Stimulated activated CD4-positive, alpha-beta T cell treated with anti-CD3 and anti-CD28 coated beads, Interleukin-15, amount 100 ng/mL, for 1 hour (primary cell): ENCODE measurements around the gene EIF4E.

ENCODE experiments used
- DNase-seq, 2 donors: peaks; one replicate each; pipeline ENCODE4 v3.0.0-alpha.2; 2020; ENCODE audit warnings: low read depth in 1 of 2, low spot score in 1 of 2

Gene EIF4E, protein sequence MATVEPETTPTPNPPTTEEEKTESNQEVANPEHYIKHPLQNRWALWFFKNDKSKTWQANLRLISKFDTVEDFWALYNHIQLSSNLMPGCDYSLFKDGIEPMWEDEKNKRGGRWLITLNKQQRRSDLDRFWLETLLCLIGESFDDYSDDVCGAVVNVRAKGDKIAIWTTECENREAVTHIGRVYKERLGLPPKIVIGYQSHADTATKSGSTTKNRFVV

DNA sequence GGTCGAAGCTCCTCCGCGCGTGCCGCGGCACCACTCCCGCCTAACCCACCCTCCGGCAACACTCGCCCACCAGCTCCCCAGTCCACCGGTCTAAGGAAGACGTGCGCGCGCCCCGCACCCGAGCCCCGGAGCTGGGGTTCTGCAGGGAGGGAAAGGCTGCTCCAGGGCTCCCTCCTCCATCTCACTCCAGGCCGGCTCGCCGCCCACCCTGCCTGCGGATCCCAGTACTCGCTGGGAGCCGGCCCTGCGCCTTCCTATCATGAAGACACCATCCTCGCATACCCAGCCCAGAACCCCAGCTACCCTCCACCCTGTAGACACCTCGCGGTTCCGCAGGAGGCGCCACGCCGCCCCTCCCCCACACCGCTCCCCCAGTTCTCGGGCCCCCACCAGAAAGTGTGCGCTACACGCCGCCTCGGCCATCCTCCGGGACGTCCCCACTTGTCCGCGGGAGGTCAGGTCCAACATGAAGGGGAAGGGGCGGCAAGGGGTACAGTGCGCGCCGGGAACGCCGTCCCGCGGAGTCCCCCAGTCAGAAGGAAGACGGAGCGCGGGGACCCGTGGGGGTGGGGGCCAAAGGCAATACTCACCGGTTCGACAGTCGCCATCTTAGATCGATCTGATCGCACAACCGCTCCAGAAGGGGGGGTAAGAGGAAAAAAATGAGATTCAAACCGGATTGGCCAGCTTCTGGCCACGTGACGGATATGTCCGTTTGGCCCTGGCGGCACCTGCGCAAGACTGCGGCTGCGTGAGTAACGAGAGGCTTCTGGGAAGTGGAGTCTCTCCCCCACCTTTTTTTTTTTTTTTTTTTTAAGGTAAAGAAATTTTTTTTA is at the start of gene EIF4E:
Gene EIF4E, minus strand, starts transcription at position 629 of the 836 bp plus-strand sequence. Its CDS starts 21 bp downstream, at position 608.
- peak; percentile 87 to 93 for DNase-seq

DNA sequence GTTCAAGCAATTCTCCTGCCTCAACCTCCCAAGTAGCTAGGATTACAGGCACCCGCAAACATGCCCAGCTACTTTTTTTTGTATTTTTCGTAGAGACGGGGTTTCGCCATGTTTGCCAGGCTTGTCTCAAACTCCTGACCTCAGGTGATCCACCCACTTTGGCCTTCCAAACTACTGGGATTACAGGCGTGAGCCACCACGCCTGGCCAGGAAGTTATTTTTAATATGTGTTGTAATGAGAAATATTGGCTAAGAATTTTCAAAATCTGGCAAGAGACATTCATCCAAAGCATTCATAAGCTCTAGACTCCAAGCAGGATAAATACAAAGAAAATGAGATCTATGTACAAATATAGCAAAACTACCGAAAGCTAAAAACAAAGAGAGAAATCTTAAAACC is 48.6 kb upstream of the EIF4E start:
- DNase-seq, result no peak

DNA sequence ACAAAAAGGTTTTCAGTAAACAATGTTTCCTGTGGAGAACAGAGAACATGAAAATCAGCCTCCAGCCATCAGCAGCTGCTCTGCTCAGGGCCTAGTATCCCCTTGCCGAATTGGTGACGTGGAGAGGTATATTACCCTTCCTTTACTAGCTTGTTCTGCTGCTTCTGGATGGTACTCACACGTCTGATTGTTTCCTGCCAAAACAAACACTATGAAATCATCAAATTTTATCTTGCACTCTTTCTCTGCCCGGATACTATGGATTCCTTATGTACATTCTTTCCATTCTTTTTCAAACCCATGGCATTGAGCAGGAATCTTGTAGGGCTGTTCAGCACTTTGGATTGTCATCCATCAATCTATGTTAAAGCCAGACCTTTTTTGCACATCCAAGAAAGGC is 47.8 kb upstream of the EIF4E start:
- no peak for DNase-seq

- DNase-seq, result no peak
Observed at GRCh38 chr4:98969878-98970785, 41.2 kb upstream of the EIF4E start.

GRCh38 chr4:98967786-98968329 is 38.9 kb upstream of the EIF4E start:
- no peak for DNase-seq

DNA sequence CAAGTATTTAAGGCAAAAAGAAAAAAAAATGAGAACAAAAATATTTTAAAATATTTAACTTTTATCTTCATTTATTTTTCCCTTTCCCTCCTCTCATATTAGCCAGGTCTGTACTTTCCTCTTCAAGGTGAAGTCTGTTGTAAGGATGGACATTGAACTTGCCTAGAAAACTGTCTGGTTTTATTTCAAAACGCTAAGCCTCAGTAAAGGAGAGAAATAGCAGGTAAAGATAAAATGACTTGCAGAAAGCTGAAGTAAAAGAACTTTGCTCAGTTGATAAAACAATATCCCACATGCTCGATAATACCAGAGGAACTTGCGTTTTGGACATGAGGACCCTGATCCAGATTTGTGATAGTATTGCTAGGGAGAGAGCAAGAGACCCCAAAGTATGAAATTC is 38.0 kb upstream of the EIF4E start:
- no peak for DNase-seq

- no peak for DNase-seq
Observed at GRCh38 chr4:98963538-98964433, 34.9 kb upstream of the EIF4E start.

DNA sequence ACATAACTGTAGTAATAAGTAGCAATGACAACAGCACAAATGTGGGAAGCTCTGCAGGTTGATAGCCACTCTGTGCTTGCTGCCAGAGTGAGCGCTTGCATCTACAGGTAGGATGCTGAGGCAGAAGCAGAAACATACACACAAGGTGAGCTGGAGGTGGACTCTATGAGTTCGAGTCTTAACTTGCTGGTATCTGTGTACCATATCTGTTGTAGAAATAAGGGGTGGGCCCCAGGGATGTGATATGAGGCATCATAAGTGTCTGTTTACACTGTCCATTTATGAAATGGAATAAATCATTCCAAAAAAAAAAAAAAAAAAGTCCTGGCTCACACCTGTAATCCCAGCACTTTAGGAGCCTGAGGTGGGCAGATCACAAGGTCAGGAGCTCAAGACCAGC is 32.8 kb upstream of the EIF4E start:
- no peak for DNase-seq

GRCh38 chr4:98959411-98959810 is 30.5 kb upstream of the EIF4E start:
- DNase-seq, result no peak

- no peak for DNase-seq
Observed at GRCh38 chr4:98958065-98958464, 29.1 kb upstream of the EIF4E start.

- no peak for DNase-seq
Observed at GRCh38 chr4:98955229-98955628, 26.3 kb upstream of the EIF4E start.

DNA sequence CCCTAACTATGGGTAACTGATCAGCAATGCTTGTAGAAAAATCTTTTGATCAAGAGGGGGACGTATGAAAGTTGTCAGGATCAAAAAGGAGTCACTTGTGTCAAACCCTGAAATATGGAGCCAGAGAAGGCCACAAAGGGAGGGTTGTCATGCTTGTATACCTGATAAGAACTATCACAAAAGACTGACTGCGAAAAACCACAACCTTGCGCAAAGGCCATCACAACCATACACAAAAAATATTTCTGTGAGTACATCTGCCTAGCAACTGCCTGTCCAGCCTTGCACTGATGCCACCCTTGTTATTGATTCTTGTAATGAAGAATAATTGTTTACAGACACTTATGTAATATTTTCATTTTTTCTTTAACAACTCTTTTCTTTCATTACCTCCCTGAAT is 22.8 kb upstream of the EIF4E start:
- DNase-seq, result no peak

DNA sequence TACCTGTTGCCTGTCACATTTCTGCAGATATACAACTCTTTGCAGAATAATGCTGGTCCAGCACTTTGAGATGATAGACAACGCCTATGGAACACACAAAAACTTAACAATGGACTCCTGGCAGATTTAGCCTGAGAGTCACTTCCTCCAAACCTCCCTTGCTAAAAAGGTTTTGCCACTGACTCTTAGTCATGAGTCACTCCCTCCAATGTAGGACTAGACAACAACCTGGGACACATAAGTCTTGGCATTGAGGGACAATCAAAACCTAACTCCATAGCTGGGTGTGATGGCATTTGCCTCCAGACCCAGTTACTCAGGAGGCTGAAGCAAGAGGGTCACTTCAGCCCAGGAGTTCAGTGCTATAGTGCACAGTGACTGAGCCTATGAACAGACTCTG is 22.0 kb upstream of the EIF4E start:
- DNase-seq, result no peak

GRCh38 chr4:98946359-98946758 is 17.4 kb upstream of the EIF4E start:
- DNase-seq, result no peak

GRCh38 chr4:98945297-98945850 is 16.4 kb upstream of the EIF4E start:
- DNase-seq, result no peak

GRCh38 chr4:98939892-98940298 is 11.0 kb upstream of the EIF4E start:
- no peak for DNase-seq

GRCh38 chr4:98939438-98939837 is 10.5 kb upstream of the EIF4E start:
- DNase-seq, result no peak

DNA sequence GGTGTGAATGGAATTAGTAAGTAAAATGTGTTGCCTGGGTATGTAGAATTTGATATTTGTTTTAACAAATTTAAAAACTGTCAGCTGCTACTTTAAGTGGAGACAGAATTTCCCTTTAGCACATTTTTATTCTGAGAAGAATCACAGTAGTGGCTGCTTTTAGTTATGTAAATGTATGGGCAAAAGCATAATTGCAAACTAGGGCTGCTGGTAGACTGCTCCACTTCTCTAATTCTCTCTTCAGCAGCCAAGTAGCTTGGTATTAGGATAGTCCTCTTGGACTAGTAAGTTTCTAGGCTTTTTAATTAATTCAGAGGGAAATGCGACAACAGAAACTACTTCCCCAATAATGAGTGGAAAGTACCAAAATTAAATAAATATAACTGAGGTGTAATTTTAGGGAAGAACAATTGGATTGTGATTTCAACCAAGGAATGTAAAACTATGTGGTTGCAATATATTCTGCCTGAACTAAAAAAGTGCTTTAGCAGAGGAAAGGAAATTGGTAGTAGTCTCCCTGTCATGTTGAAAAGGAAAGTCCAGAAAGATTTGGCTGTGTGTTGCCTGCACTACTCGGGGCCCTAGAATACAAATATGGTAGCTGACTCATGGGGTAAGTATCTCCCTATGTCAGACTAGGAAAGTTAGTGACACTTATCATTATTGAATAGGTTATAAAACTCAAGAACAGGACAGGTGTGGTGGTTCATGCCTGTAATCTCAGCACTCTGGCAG is 9.2 kb upstream of the EIF4E start:
- DNase-seq, result no peak

DNA sequence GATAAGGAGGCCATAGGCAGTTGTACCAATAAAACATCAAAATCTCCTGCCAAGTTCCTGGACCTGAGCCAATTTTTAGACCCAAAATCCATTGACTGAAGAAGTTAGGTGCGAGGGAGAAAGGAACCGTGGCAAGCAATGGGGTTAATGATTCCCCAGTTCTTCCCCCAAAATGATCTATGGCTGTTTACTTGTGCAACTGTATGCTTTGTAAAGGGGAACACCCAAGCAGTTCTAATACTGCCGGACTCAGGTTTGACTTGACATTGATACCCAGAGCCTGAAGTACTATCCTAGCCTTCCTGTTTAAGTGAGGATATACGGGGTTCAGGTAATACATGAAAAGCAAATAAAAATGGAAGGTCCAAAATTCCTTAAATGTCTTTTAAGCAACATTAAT is 6.7 kb upstream of the EIF4E start:
- DNase-seq, result no peak
